IPS DF 4.7 (cell line): ENCODE data around the gene STAT5B.
"Not testable (repeated sequence)": the region's sequence is repeated elsewhere in the genome, so short reads cannot be mapped to it uniquely, and the experiment has no call there.

Experiments used
- DNase-seq: peaks from one replicate; pipeline ENCODE4 v3.0.0-alpha.2; 2013; ENCODE audit warnings: low spot score; ENCODE audit errors: extremely low read depth

STAT5B gene

DNA sequence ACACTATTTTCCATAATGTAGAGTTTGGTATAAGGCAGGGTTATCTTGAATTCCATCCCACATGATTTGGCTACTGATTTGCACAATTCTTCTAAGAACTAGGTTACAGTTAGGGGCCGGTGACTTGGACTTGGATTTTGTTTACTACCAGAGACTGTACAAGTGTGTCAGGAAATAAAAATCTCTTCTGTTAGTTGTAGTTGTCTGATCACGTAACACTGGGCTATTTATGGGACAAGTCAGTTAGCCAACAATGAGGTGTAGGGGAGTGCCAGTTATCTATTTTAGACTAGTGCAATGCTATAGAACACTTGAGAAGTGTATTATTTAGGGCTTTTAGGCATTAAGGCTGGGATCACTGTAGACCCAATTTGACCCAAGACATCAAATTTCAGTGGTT lies 42.2 kb downstream of the STAT5B start:
- no peak for DNase-seq

DNA sequence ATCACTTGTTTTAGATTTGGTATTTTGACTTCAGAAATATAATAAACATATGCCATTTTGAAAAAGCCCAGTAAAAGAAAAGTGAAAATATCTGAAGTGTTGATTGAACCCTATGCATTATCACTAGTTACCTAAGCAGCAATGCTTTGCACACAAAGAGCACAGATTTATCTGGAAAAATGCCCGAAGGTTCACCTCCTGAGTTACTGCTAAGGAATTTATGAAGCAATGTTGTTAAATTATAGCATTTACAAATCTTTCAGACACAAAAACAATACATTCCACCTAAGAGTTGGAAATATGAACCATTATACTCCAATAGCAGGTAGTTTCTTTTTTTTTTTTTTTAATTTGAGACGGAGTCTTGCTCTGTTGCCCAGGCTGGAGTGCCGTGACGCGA lies 43.0 kb downstream of the STAT5B start:
- no peak for DNase-seq

DNA sequence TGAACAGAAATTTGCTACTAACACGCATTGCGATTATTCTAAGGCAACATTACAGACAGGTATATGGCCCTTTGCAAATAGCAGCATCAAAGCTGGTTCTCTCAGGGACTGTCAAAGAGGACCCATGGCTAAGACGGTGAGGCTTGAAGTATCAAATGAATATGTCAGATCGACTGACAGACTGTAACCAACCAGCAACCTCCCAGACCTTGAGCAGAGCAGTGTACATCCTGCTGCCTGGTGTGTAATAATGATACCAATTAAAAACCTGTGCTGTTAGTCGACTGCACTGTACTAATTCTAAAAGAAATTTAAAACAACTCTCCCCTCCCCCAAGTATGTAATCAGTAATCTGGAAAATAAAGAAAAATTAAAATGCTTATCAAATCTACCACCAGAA lies 46.0 kb downstream of the STAT5B start:
- DNase-seq: no peak

DNA sequence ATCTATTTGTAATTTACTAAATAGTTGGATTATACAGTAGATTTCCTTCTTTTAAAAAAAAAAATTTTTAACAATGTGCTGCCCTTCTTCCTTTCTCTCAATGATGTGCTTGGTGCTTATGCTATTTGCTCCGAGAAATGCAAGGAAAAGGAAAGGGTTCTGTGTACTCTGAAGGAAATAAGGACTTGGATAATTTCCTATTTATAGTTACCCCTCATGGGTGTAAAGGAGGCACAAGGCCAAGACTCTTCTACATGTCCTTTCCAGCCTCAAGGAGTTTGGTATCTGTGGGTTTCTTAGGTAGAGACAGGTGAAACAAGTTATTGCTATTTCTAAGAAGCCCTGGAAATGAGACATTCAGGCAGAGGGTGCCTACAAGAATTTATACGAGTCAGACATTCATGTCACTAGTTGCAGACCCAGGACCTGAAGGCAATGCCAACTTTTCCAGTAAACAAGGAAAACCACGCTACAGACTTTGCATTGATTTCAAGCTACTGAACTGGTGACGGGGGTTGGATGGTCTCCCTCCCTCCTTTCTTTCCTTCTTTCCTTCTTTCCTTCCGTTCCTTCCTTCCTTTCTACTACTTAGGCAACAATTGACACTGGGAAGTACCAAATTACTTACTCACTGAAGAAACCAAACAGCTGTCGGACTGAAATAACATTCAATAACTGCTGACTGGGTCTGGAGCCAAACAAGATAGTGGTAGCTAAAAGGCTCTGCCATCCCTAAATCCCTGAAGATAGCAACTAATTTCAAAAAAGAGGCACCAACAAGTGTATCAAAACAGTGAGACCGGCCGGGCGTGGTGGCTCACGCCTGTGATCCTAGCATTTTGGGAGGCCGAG lies 48.1 kb downstream of the STAT5B start:
- no peak for DNase-seq

DNA sequence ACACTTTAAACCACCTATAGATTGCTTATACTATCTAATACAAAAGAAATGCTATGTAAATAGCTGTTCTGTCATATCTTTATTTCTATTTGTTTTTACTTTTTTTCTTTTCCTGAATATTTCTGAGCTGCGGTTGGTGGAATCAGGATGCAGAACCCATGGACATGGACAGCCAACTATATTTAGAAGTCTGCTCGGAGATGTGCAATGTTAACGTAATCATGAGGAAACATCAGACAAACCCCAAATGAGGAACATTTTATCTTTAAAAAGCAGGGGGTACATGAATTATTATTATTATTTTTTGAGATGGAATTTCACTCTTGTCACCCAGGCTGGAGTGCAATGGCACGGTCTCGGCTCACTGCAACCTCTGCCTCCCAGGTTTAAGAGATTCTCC lies 50.5 kb downstream of the STAT5B start:
- DNase-seq: no peak

DNA sequence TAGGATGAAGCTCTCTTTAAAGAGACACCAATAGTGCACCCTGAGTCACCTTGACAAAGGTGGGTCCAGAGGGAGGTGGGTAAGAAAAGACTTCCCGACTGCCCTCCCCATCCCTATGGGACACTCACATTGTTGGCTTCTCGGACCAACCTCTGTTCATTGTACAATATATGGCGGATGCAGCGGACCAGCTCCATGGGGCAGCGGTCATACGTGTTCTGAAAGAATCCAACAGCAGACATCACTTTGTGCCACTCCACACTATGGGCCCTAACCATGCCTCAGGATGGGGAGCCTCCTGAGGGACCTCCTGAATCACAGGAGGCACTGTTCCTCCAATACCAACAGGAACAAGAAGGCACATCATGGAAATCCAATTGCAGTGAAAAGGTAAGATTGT lies 51.5 kb downstream of the STAT5B start:
- DNase-seq: no peak

DNA sequence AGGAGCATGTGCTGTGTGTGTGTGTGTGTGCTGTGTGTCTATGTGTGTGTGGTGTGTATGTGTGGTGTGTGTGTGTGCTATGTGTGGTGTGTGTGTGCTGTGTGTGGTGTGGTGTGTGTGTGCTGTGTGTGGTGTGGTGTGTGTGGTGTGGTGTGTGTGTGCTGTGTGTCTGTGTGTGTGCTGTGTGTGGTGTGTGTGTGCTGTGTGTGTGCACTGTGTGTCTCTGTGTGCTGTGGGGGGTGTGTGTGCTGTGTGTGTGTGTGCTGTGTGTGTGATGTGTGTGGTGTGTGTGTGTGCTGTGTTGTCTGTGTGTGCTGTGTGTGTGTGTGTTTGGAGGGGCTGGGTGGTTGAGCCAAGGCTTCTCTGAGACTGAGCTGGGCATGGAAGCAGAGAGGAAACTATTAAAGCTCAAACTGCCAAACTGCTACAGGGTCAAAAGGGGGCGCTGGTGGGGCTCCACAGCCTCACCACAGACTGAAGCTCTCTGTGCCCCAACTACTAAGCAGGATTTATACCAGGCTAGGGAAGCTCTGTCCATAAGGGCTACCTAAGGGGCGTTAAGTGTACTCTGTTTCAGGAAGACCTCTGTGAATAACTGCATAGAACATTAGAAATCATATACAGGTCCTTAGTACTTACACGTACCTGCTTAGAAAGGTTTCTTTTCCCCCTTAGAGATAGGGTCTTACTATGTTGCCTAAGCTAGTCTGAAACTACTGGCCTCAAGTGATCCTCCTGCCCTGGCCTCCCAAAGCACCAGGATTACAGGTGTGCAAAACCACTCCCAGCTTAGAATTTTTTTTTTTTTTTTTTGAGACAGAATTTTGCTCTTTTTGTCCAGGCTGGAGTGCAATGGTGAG lies 54.1 kb downstream of the STAT5B start:
- DNase-seq: peak; percentile 49

DNA sequence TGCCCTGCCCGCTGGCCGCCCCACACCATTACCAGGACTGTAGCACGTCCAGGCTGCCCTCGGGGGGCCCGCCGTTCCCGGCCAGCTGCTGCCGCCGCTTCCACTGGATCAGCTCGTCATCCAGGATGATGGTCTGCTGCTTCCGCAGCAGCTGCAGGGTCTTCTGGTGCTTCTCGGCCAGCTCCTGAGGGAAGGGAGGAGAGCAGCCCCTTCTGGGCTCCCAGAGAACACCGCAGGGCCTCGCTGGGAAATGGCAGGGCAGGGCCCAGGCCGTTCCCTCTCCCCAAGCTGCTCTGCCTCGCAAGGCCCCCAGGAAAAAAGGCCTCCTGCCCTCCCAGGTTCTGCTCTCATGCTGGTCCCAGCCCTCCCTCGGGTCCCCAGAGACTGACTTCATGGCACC lies 56.9 kb downstream of the STAT5B start:
- DNase-seq: not testable (repeated sequence)

- DNase-seq: no peak
Observed at GRCh38 chr17:42214156-42214555, 62.0 kb downstream of the STAT5B start.

- DNase-seq: no peak
Observed at GRCh38 chr17:42212382-42212781, 63.8 kb downstream of the STAT5B start.

DNA sequence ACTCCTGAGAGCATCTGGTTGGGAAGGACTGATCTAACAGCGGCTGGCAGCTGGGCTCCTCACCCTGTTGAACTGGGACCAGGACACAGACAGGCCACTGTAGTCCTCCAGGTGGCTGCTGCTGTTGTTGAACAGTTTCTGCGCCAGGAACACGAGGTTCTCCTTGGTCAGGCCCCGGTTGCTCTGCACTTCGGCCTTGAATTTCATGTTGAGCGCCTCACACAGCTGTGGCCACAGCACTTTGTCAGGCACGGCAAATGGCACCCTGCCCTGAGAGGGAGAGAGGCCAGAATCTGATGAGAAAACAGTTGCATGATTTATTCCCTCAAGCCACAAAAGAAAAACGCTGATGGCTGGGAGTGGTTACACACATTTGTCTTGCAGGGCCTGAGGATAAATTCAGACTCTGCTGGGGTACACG lies 64.3 kb downstream of the STAT5B start:
- DNase-seq: not testable (repeated sequence)

DNA sequence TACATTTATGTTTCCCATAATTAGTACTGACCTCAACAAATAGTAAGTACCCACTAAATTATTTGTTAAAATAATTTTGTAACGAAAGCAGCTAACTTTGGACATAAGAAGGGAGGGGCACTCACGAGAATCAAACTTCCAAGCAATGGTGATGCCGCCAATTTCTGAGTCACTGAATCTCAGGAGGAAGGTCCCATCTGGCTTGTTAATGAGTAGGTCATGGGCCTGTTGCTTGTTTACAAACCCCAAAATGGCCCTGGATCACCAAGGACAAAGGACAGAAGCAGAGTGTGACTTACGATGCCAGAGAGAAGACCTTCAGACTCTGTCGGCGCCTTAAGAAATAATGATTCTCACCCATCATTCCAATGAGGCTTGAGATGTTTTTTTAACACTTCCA lies 66.1 kb downstream of the STAT5B start:
- DNase-seq: no peak

DNA sequence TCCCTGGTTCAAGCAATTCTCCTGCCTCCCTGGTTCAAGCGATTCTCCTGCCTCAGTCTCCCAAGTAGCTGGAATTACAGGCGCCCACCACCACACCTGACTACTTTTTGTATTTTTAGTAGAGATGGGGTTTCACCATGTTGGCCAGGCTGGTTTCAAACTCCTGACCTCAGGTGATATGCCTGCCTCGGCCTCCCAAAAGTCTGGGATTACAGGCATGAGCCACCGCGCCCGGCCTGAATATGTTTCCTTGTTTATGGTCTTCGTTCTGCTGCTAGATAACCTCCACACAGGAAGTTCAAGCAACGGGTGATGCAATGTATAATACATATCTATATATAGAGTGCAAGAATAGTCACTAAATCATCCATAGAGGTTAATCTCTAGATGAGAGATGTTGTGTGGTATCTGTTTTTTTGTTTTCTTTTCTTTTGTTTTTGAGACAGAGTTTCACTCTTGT lies 70.0 kb downstream of the STAT5B start:
- DNase-seq: not testable (repeated sequence)

GRCh38 chr17:42203354-42203753 lies 72.8 kb downstream of the STAT5B start:
- DNase-seq: no peak

DNA sequence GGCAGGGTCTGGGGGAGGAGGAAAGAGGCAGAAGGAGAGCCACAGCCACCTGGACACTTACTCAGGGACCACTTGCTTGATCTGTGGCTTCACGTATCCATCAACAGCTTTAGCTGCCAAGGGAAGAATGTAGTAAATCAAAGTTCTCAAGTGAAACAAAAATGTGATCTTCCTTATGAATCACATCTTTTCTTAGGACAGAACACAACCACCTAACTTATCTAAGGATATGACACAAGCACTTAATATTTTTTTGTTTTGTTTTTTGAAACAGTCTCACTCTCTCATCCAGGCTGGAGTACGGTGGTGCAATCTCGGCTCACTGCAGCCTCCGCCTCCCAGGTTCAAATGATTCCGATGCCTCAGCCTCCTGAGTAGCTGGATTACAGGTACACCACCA lies 73.5 kb downstream of the STAT5B start:
- DNase-seq: no peak

DNA sequence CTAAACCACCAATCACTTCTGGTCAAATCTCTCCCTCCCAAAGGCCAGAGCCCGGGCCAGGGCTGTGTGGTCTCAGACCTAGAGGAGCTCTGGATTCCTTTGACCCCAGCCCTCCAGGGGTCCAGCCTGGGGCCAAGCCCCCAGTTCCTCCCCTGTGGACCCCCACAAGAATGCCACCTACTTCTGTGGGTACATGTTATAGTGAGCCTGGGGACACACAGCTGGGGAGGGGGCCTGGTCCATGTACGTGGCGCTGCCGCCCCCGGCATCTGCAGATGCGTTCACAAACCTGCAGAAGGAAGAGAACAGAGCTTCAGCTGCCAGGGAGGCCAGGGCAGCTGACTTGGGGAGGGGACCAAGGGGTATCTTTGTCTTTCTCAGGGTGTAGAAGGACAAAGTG lies 74.0 kb downstream of the STAT5B start:
- no peak for DNase-seq

- DNase-seq: no peak
Observed at GRCh38 chr17:42201458-42201772, 74.8 kb downstream of the STAT5B start.

GRCh38 chr17:42200706-42201457 lies 75.3 kb downstream of the STAT5B start:
- DNase-seq: no peak

DNA sequence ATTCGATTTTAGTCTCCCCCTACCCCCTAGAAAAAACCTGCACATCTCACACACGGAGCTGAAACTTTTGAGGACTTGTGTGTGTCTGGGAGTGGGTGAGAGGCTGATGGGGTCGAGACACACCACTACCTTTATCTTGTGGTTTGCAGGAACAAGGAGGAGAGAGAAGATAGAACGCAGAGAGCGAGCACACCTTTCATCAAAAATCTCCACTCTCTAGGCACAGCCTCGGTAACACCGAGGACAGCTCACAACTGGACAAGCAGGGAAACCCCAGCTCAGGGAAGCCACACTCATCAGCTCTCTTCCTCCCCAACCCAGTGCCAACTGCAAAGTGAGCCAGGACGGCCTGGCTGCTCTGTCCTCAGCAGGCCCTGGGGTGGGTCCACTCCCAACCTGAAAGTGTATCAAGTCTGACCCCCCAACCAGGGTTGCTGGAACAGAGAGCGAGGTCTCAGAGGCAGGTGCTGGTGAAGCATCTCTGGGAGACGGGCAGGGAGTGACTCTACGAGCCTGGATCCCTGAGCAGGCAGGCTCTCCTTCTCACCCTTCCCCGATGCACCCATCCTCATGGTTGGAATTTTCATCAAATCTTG lies 76.7 kb downstream of the STAT5B start:
- no peak for DNase-seq

DNA sequence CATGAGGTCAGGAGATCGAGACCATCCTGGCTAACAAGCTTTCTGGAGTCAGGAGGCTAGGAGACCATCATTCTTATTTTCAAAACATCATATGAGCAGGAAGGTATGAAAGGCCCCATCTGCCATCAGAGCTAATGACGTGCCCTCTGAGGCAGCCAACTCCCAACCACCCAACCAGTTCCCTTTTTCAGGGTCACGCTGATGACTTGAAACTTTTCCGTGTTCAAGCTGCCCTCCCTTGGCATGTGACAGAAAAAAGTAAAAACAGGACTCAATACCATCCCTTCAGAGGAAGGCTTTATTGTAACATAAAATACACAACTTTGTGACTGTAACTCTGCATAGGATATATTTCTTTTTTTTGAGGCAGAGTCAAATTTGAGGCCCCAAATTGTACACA lies 77.3 kb downstream of the STAT5B start:
- DNase-seq: no peak

DNA sequence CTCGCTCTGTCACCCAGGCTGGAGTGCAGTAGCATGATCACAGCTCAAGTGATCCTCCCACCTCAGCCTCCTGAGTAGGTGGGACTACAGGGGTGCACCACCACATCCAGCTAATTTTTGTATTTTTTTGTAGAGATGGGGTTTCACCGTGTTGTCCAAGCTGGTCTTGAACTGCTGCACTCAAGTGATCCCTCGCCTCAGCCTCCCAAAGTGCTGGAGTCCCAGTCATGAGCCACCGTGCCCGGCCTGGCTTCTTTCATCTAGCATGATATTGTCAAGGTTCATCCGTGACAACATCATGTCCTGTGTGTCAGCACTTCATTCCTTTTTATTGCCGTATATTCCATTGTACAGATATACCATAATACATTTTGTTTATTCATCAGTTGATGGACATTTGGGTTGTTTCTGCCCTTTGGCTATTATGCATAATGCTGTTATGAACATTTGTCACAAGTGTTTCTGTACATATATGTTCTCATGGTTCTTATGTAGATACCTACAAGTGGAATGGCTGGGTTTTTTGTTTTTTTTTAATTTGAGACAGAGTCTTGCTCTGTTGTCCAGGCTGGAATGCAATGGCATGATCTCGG lies 78.5 kb downstream of the STAT5B start:
- no peak for DNase-seq
